H1 (cell line): ENCODE results near the gene PRAME. TPM values are rescaled to one million over a fixed set of nuclear protein-coding genes. Genes with fewer than 3 reads are reported as not detected.

Experiments
- CTCF ChIA-PET: fragments of 300-600 bp; sonication (Branson Sonifier 250); formaldehyde crosslinking; loops from one replicate; lab custom pipeline; 2021; ENCODE audit not compliant: partially characterized antibody; lab: Charles Lee
- POLR2A ChIA-PET: fragments of 300-600 bp; sonication (Branson Sonifier 250); formaldehyde crosslinking; loops from one replicate; lab custom pipeline; 2021; ENCODE audit warnings: inconsistent platforms; ENCODE audit not compliant: partially characterized antibody; lab: Charles Lee
- DNase-seq, 2 experiments: peaks; one replicate each; pipeline versions ENCODE4 v3.0.0 to v3.0.0-alpha.2; 2010 to 2022; ENCODE audit warnings: low spot score in 2 of 2, low read depth in 1 of 2, mixed read lengths in 1 of 2
- FAIRE-seq: peaks from 2 replicates; lab custom pipeline; 2011; peaks lifted over from hg19 to GRCh38; lab: Jason Lieb, UNC
- H2AFZ ChIP-seq: 2 replicates; pipeline ENCODE4 v1.8.1; 2012; ENCODE audit warnings: low read length, inconsistent platforms
- H2AK5ac ChIP-seq: 2 replicates; pipeline ENCODE4 v1.6.1; 2013; ENCODE audit warnings: low read depth, low read length
- H2BK120ac ChIP-seq: replicated peaks from 2 replicates; pipeline ENCODE3; 2013; ENCODE audit warnings: low read depth, low read length, inconsistent platforms
- H2BK12ac ChIP-seq: 2 replicates; pipeline ENCODE4 v1.6.1; 2013; ENCODE audit warnings: low read depth, low read length
- H2BK15ac ChIP-seq: 2 replicates; pipeline ENCODE4 v1.6.1; 2013; ENCODE audit warnings: low read length
- H2BK20ac ChIP-seq: 2 replicates; pipeline ENCODE4 v1.6.1; 2013; ENCODE audit warnings: low read length
- H2BK5ac ChIP-seq: 2 replicates; pipeline ENCODE4 v1.6.1; 2013; ENCODE audit warnings: low read depth, low read length
- H3K14ac ChIP-seq: 2 replicates; pipeline ENCODE4 v1.6.1; 2013; ENCODE audit warnings: inconsistent platforms; ENCODE audit not compliant: insufficient read length
- H3K18ac ChIP-seq: 2 replicates; pipeline ENCODE4 v1.6.1; 2013; ENCODE audit warnings: low read length; ENCODE audit errors: extremely low read depth
- H3K23ac ChIP-seq: 2 replicates; pipeline ENCODE4 v1.6.1; 2013; ENCODE audit warnings: inconsistent platforms; ENCODE audit not compliant: insufficient read length
- H3K23me2 ChIP-seq: 2 replicates; pipeline ENCODE4 v1.6.1; 2013; ENCODE audit warnings: low read depth, low read length
- H3K27ac ChIP-seq: 2 replicates; pipeline ENCODE4 v1.6.1; 2011; ENCODE audit warnings: low read depth, low read length, inconsistent platforms
- H3K27me3 ChIP-seq, 4 experiments: replicated peaks in 1 of 4; 1 replicate in 1 of 4; 2 replicates in 3 of 4; pipeline versions ENCODE4 v1.6.1 to v1.8.1; 2011 to 2013; ENCODE audit warnings: low read length in 3 of 4, mild to moderate bottlenecking in 3 of 4, inconsistent platforms in 2 of 4, mixed read lengths in 2 of 4, moderate library complexity in 1 of 4; ENCODE audit not compliant: control insufficient read depth in 3 of 4, insufficient read depth in 3 of 4; ENCODE audit errors: extremely low read depth in 1 of 4
- H3K36me3 ChIP-seq, 4 experiments: 2 replicates each; pipeline versions ENCODE4 v1.6.1 to v1.8.1; 2011 to 2013; ENCODE audit warnings: mild to moderate bottlenecking in 4 of 4, low read length in 3 of 4, moderate library complexity in 2 of 4, control low read depth in 1 of 4, inconsistent platforms in 1 of 4; ENCODE audit not compliant: insufficient read depth in 4 of 4, control insufficient read depth in 2 of 4
- H3K4ac ChIP-seq: replicated peaks from 2 replicates; pipeline ENCODE3; 2013; ENCODE audit warnings: low read length, low read depth, mixed read lengths, inconsistent platforms; ENCODE audit not compliant: insufficient read length
- H3K4me1 ChIP-seq, 4 experiments: replicated peaks in 1 of 4; 1 replicate in 1 of 4; 2 replicates in 3 of 4; pipeline versions ENCODE4 v1.6.1 to v1.8.1; 2011 to 2013; ENCODE audit warnings: low read length in 3 of 4, inconsistent platforms in 2 of 4, mixed read lengths in 1 of 4; ENCODE audit not compliant: insufficient read depth in 4 of 4, control insufficient read depth in 3 of 4
- H3K4me2 ChIP-seq, 2 experiments: 2 replicates each; pipeline versions ENCODE4 v1.6.1 to v1.8.1; 2011 to 2013; ENCODE audit warnings: low read depth in 2 of 2, low read length in 2 of 2, control low read depth in 1 of 2, inconsistent platforms in 1 of 2, mild to moderate bottlenecking in 1 of 2; ENCODE audit not compliant: insufficient read depth in 1 of 2
- H3K4me3 ChIP-seq, 4 experiments: fragments of 200-600, 300-600 bp in 1 of 4; sonication (generic), shearing (Covaris generic), sonication (Bioruptor Twin) in 1 of 4; 2 replicates each; pipeline versions ENCODE4 v1.5.1 to v1.8.1; 2011 to 2016; ENCODE audit warnings: low read length in 4 of 4, low read depth in 3 of 4, control low read depth in 2 of 4, inconsistent platforms in 2 of 4, mild to moderate bottlenecking in 2 of 4, mixed read lengths in 1 of 4, moderate library complexity in 1 of 4; ENCODE audit not compliant: insufficient read depth in 2 of 4; ENCODE audit errors: extremely low read depth in 1 of 4
- H3K56ac ChIP-seq: replicated peaks from 2 replicates; pipeline ENCODE3; 2013; ENCODE audit warnings: low read depth, mild to moderate bottlenecking, mixed read lengths, low read length, inconsistent platforms; ENCODE audit not compliant: insufficient read length
- H3K79me1 ChIP-seq: 2 replicates; pipeline ENCODE4 v1.6.1; 2013; ENCODE audit warnings: low read depth, low read length, control low read depth
- H3K79me2 ChIP-seq, 2 experiments: 2 replicates each; pipeline versions ENCODE4 v1.6.1 to v1.8.1; 2012 to 2013; ENCODE audit warnings: low read length in 2 of 2, mild to moderate bottlenecking in 2 of 2, inconsistent platforms in 1 of 2; ENCODE audit not compliant: insufficient read depth in 2 of 2, control insufficient read depth in 1 of 2
- H3K9ac ChIP-seq, 4 experiments: replicated peaks in 1 of 4; 1 replicate in 1 of 4; 2 replicates in 3 of 4; pipeline versions ENCODE4 v1.6.1 to v1.8.1; 2011 to 2013; ENCODE audit warnings: low read depth in 3 of 4, low read length in 3 of 4, control low read depth in 2 of 4, mild to moderate bottlenecking in 2 of 4, moderate library complexity in 2 of 4, inconsistent platforms in 1 of 4; ENCODE audit errors: extremely low read depth in 1 of 4
- H3K9me3 ChIP-seq, 2 experiments: 2 replicates each; pipeline versions ENCODE4 v1.6.1 to v1.8.1; 2012 to 2013; ENCODE audit warnings: mild to moderate bottlenecking in 2 of 2, moderate library complexity in 2 of 2, control low read depth in 1 of 2, inconsistent platforms in 1 of 2, low read depth in 1 of 2, low read length in 1 of 2, mixed read lengths in 1 of 2; ENCODE audit not compliant: insufficient read depth in 2 of 2
- H4K20me1 ChIP-seq, 2 experiments: replicated peaks in 1 of 2; 2 replicates each; pipeline versions ENCODE3 to v1.8.1; 2011 to 2013; ENCODE audit warnings: inconsistent platforms in 2 of 2, low read length in 2 of 2, mild to moderate bottlenecking in 1 of 2; ENCODE audit not compliant: insufficient read depth in 2 of 2, control insufficient read depth in 1 of 2
- H4K5ac ChIP-seq: 2 replicates; pipeline ENCODE4 v1.6.1; 2013; ENCODE audit warnings: low read length, low read depth, mixed read lengths, inconsistent platforms; ENCODE audit not compliant: insufficient read length
- H4K8ac ChIP-seq: 2 replicates; pipeline ENCODE4 v1.8.0; 2013; ENCODE audit warnings: mild to moderate bottlenecking, moderate library complexity, low read length, inconsistent platforms; ENCODE audit not compliant: insufficient read depth; ENCODE audit errors: extremely low read depth
- H4K91ac ChIP-seq: replicated peaks from 2 replicates; pipeline ENCODE3; 2013; ENCODE audit warnings: low read length, mixed read lengths, inconsistent platforms; ENCODE audit not compliant: insufficient read length
- CBX5 ChIP-seq: fragments of 300-800, 300-1000 bp; sonication (generic); IDR thresholded peaks from 2 replicates; pipeline ENCODE4 v1.7.1; 2016; ENCODE audit warnings: antibody characterized with exemption, low read length, low read depth
- CBX8 ChIP-seq: fragments of 300-800, 300-1000 bp; sonication (generic); IDR thresholded peaks from 2 replicates; pipeline ENCODE4 v1.7.1; 2016; ENCODE audit warnings: low read depth, low read length, borderline replicate concordance
- CHD2 ChIP-seq: IDR thresholded peaks from 2 replicates; pipeline ENCODE4 v1.6.1; 2012; ENCODE audit warnings: low read length, improper control_type of control experiment
- FOSL1 ChIP-seq: IDR thresholded peaks from 2 replicates; pipeline ENCODE4 v1.6.1; 2011; ENCODE audit warnings: mild to moderate bottlenecking, low read depth, low read length, moderate library complexity; ENCODE audit not compliant: insufficient read depth
- KDM1A ChIP-seq: fragments of 200-600, 300-600 bp; sonication (generic); IDR thresholded peaks from 2 replicates; pipeline ENCODE4 v1.7.1; 2016; ENCODE audit warnings: mild to moderate bottlenecking, low read length, borderline replicate concordance
- NANOG ChIP-seq: IDR thresholded peaks from 2 replicates; pipeline ENCODE4 v1.6.1; 2011; ENCODE audit warnings: low read length, low read depth, mild to moderate bottlenecking, inconsistent platforms; ENCODE audit not compliant: insufficient read depth, poor library complexity, severe bottlenecking
- NRF1 ChIP-seq: IDR thresholded peaks from 2 replicates; pipeline ENCODE4 v1.6.1; 2011; ENCODE audit warnings: mild to moderate bottlenecking, low read depth, low read length, improper control_type of control experiment
- RBBP5 ChIP-seq: IDR thresholded peaks from 2 replicates; pipeline ENCODE4 v1.7.1; 2012; ENCODE audit warnings: low read depth, mild to moderate bottlenecking, inconsistent platforms, low read length, moderate library complexity, borderline replicate concordance
- RNF2 ChIP-seq: fragments of 200-900, 300-1000 bp; sonication (generic); IDR thresholded peaks from 2 replicates; pipeline ENCODE4 v1.7.1; 2016; ENCODE audit warnings: borderline replicate concordance, low read depth, mild to moderate bottlenecking, antibody characterized with exemption, low read length; ENCODE audit not compliant: poor library complexity, severe bottlenecking; ENCODE audit errors: missing control alignments
- SIX5 ChIP-seq: IDR thresholded peaks from 2 replicates; pipeline ENCODE4 v1.6.1; 2011; ENCODE audit warnings: mild to moderate bottlenecking, low read depth, low read length
- SP2 ChIP-seq: IDR thresholded peaks from 2 replicates; pipeline ENCODE4 v1.6.1; 2012; ENCODE audit warnings: mild to moderate bottlenecking, low read length, inconsistent platforms
- TAF1 ChIP-seq: IDR thresholded peaks from 2 replicates; pipeline ENCODE4 v1.6.1; 2011; ENCODE audit warnings: mild to moderate bottlenecking, low read depth, low read length
- WGBS, 2 experiments: shearing (Covaris generic) in 1 of 2; methylation state at CpG; one replicate each; pipeline versions ENCODE4 v1.1.6 to v1.1.7; 2013 to 2015; ENCODE audit warnings: low lambda C conversion rate in 2 of 2, mixed read lengths in 2 of 2, inconsistent platforms in 1 of 2, low coverage in 1 of 2, missing lambda C conversion rate in 1 of 2; ENCODE audit not compliant: insufficient replicate concordance in 2 of 2, insufficient coverage in 1 of 2, insufficient read length in 1 of 2; ENCODE audit errors: extremely low coverage in 1 of 2, missing lambda C conversion rate in 1 of 2; 5-methylcytosine and 5-hydroxymethylcytosine counted together
- polyA plus RNA-seq, 7 experiments: library from polyadenylated mRNA; depleted of rRNA in 3 of 7; stranded (reverse) in 5 of 7; unstranded in 2 of 7; fragments of >200 nt in 5 of 7; fragments of 200-250 nt in 2 of 7; gene quantifications; 1 replicate in 5 of 7; 2 replicates in 1 of 7; 4 replicates in 1 of 7; pipeline versions ENCODE4 v1.2.1 to v1.2.3, GENCODE V29; 2011 to 2013; ENCODE audit warnings: missing spikeins in 2 of 7, mixed read lengths in 2 of 7
- total RNA-seq: library from RNA; stranded (reverse); fragmentation: NEBNext Ultra II Directional; extraction: Animal tissue kit (Norgen Biotek cat#: 25700); gene quantifications from 2 replicates; pipeline ENCODE4 v1.2.1, GENCODE V29; 2021

The PRAME gene
- total and polyA plus RNA-seq, 2 of the 8 experiments (the other 6 are each of a cell fraction or from before 2014, with no cell fraction given): 0.15 to 1.1 TPM

- Histone ChIP-seq H4K5ac (no peak overlapping the region), H3K27ac (no peak overlapping the region), H4K91ac (no peak overlapping the region), H3K4ac (no peak overlapping the region), H3K4me3 (no peak overlapping the region), H2BK20ac (no peak overlapping the region), H2AFZ (no peak overlapping the region), H4K8ac (no peak overlapping the region), H2BK15ac (no peak overlapping the region), H3K9ac (no peak overlapping the region), H3K23ac (no peak overlapping the region), H3K14ac (no peak overlapping the region), H3K18ac (no peak overlapping the region), H2BK120ac (no peak overlapping the region), H3K9me3 (peaks cover 23 to 66% of the 10 kb centered on the region in 2 experiments), H3K56ac (no peak overlapping the region), H3K79me1 (no peaks in the 10 kb centered on the region), H3K79me2 (no peaks in the 10 kb centered on the region; a peak in 1 of 4 replicates), H3K4me2 (no peak overlapping the region), H4K20me1 (no peaks in the 10 kb centered on the region), H3K27me3 (peaks cover 13 to 62% (median 39%) of the 10 kb centered on the region in 4 experiments), H2AK5ac (no peak overlapping the region), H3K36me3 (no peaks in the 10 kb centered on the region; a peak in 1 of 8 replicates), H3K23me2 (no peaks in the 10 kb centered on the region), H2BK12ac (no peak overlapping the region), H2BK5ac (no peak overlapping the region), H3K4me1 (peaks cover 0 to 2% (median 0%) of the 10 kb centered on the region in 4 experiments; a peak in 1 of 7 replicates)
- DNase-seq (no peak), FAIRE-seq (no peak)
- 77% methylated on average over 3 of the region's 3 CpGs; no CpG with 5 or more reads in 1 of the 2 experiments for WGBS, 2 experiments
- ChIA-PET POLR2A (no interaction called here), CTCF (no interaction called here)
- TF ChIP-seq KDM1A (no peak), SP2 (no peak), FOSL1 (no peak), RNF2 (no peak), TAF1 (no peak), NANOG (no peak), NRF1 (no peak), CHD2 (no peak), CBX5 (no peak), CBX8 (no peak), RBBP5 (no peak), SIX5 (no peak)
These were observed 44.4 kb upstream of the PRAME start for GRCh38 chr22:22603470-22603947.
